DND-41 (cell line): ENCODE results near the gene BPIFB2.

Source experiments
- EZH2 ChIP-seq: IDR thresholded peaks from 3 replicates; pipeline ENCODE4 v1.6.1; 2012; ENCODE audit warnings: borderline replicate concordance, low read depth, mild to moderate bottlenecking, moderate library complexity, low read length, inconsistent platforms; ENCODE audit not compliant: severe bottlenecking
- TF ChIP-seq, protein P1 (sequence below): IDR thresholded peaks from 2 replicates; pipeline ENCODE4 v1.5.1; 2012; ENCODE audit warnings: borderline replicate concordance, low read length, moderate library complexity, mild to moderate bottlenecking; ENCODE audit not compliant: poor library complexity, severe bottlenecking; ENCODE audit errors: extremely low read depth

DNA sequence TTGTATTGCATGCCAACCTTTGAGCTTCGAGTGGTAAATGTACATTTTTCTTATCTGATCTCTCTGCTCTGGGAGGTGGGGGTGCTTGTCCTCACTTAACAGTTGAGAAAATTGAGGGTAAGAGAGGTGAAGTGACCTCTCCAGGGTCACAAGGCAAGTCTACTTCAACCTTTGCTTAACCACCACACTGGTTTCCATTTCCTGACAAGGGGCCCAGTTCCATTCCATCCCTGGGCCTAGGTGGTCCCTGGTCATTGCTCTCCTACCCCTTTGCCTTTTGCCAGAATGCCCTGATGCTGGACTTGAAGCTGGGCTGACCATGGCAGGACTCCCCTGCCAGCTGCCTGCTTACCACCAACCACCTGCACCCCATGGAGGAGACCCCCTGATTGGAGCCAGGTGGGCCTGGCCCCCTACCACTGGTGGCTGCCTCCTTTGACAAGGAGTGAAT is 36.3 kb downstream of the BPIFB2 start:
- TF ChIP-seq, protein P1, sequence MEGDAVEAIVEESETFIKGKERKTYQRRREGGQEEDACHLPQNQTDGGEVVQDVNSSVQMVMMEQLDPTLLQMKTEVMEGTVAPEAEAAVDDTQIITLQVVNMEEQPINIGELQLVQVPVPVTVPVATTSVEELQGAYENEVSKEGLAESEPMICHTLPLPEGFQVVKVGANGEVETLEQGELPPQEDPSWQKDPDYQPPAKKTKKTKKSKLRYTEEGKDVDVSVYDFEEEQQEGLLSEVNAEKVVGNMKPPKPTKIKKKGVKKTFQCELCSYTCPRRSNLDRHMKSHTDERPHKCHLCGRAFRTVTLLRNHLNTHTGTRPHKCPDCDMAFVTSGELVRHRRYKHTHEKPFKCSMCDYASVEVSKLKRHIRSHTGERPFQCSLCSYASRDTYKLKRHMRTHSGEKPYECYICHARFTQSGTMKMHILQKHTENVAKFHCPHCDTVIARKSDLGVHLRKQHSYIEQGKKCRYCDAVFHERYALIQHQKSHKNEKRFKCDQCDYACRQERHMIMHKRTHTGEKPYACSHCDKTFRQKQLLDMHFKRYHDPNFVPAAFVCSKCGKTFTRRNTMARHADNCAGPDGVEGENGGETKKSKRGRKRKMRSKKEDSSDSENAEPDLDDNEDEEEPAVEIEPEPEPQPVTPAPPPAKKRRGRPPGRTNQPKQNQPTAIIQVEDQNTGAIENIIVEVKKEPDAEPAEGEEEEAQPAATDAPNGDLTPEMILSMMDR = no peak
- TF ChIP-seq EZH2 = no peak
